ENCODE data around the gene LCLAT1. TPM values are rescaled to one million over a fixed set of nuclear protein-coding genes. Genes with fewer than 3 reads are reported as not detected.
"Not testable (repeated sequence)": the region's sequence is repeated elsewhere in the genome, so short reads cannot be mapped to it uniquely, and the experiment has no call there.

LCLAT1 gene
- total RNA-seq, 4 donors from 2014 or later: 47.3 to 68.7 (median 54.1) TPM

- no peak overlapping the region for H3K27ac ChIP-seq
- no peaks in the 10 kb centered on the region for H3K9me3 ChIP-seq
- H3K4me1 ChIP-seq: peaks cover 1 to 3% of the 10 kb centered on the region in 2 donors
- intact Hi-C loops (cut with DNase I): no loop called here
- H3K4me3 ChIP-seq (replicated peaks in 1 of 3): no peak overlapping the region
- H3K36me3 ChIP-seq: no peaks in the 10 kb centered on the region
- H3K27me3 ChIP-seq: no peaks in the 10 kb centered on the region
- TF ChIP-seq POLR2A (IDR thresholded peaks at IDR 0.05): no peak
- TF ChIP-seq CTCF (IDR thresholded peaks at IDR 0.05): no peak
- 95 to 97% methylated on average over 1 of the region's 1 CpG for WGBS, 2 donors
- no peak for DNase-seq
These were observed 57.7 kb downstream of the LCLAT1 start for GRCh38 chr2:30504731-30505130.

- no peak for DNase-seq
- Histone ChIP-seq H3K27ac (no peak overlapping the region), H3K9me3 (no peaks in the 10 kb centered on the region), H3K4me3 (replicated peaks in 1 of 3) (no peak overlapping the region), H3K36me3 (no peaks in the 10 kb centered on the region), H3K27me3 (no peaks in the 10 kb centered on the region), H3K4me1 (peaks cover 3 to 6% of the 10 kb centered on the region in 2 donors)
- WGBS, 2 donors: 87 to 90% methylated on average over 3 of the region's 3 CpGs
- intact Hi-C loops (cut with DNase I): no loop called here
- TF ChIP-seq CTCF (IDR thresholded peaks at IDR 0.05) (no peak), POLR2A (IDR thresholded peaks at IDR 0.05) (no peak)
These were observed 58.6 kb downstream of the LCLAT1 start for GRCh38 chr2:30505500-30506180.

- H3K27ac ChIP-seq; intact Hi-C loops (cut with DNase I); DNase-seq; H3K9me3 ChIP-seq; H3K4me3 ChIP-seq (replicated peaks in 1 of 3); H3K36me3 ChIP-seq; H3K27me3 ChIP-seq: not testable (repeated sequence)
- 100% methylated on average over 1 of the region's 1 CpG for WGBS, 2 donors
- peaks cover 10 to 18% of the 10 kb centered on the region in 2 donors for H3K4me1 ChIP-seq
These were observed 60.4 kb downstream of the LCLAT1 start for GRCh38 chr2:30507460-30507859.

GRCh38 chr2:30509716-30510115, 62.7 kb downstream of the LCLAT1 start:
- H3K4me3 ChIP-seq (replicated peaks in 1 of 3): no peak overlapping the region
- peak; percentile 19 to 23 for DNase-seq
- H3K9me3 ChIP-seq: no peaks in the 10 kb centered on the region
- no peak overlapping the region for H3K27ac ChIP-seq
- TF ChIP-seq CTCF (IDR thresholded peaks at IDR 0.05) (no peak), POLR2A (IDR thresholded peaks at IDR 0.05) (no peak)
- no peaks in the 10 kb centered on the region for H3K36me3 ChIP-seq
- H3K27me3 ChIP-seq: no peaks in the 10 kb centered on the region
- intact Hi-C loops (cut with DNase I): no loop called here
- WGBS, 2 donors: 70 to 73% methylated on average over 5 of the region's 5 CpGs
- H3K4me1 ChIP-seq: peaks cover 25 to 36% of the 10 kb centered on the region in 2 donors

- Histone ChIP-seq H3K27me3 (no peaks in the 10 kb centered on the region), H3K36me3 (no peaks in the 10 kb centered on the region), H3K27ac (no peak overlapping the region), H3K4me1 (peaks cover 29 to 42% of the 10 kb centered on the region in 2 donors), H3K9me3 (no peaks in the 10 kb centered on the region), H3K4me3 (replicated peaks in 1 of 3) (no peak overlapping the region)
- DNase-seq: no peak
- WGBS, 2 donors: 81 to 92% methylated on average over 4 of the region's 4 CpGs
- TF ChIP-seq POLR2A (IDR thresholded peaks at IDR 0.05): no peak
- intact Hi-C loops (cut with DNase I): no loop called here
These were observed 63.4 kb downstream of the LCLAT1 start for GRCh38 chr2:30510409-30510808.

Measured in thyroid gland (tissue), 4 donors.